Mesothelial cell of epicardium (in vitro differentiated cells): ENCODE measurements around the gene TMEM134. TPM values are rescaled to one million over a fixed set of nuclear protein-coding genes. Genes with fewer than 3 reads are reported as not detected.
"Not testable (repeated sequence)": the region's sequence is repeated elsewhere in the genome, so short reads cannot be mapped to it uniquely, and the experiment has no call there.

Source experiments
- DNase-seq, 2 experiments: peaks; one replicate each; pipeline ENCODE4 v3.0.0; 2021; ENCODE audit warnings: low spot score in 2 of 2; ENCODE audit not compliant: unreplicated experiment in 2 of 2
- H3K27ac Mint-ChIP-seq: 2 replicates; pipeline ENCODE4 v1.8.0; 2021; ENCODE audit warnings: mixed read lengths
- H3K27me3 Mint-ChIP-seq: 2 replicates; pipeline ENCODE4 v1.8.0; 2021; ENCODE audit warnings: low read depth, mixed read lengths
- H3K36me3 Mint-ChIP-seq: 2 replicates; pipeline ENCODE4 v1.8.0; 2021; ENCODE audit warnings: mixed read lengths
- H3K4me1 Mint-ChIP-seq: 2 replicates; pipeline ENCODE4 v1.8.0; 2021; ENCODE audit warnings: mixed read lengths
- H3K4me3 Mint-ChIP-seq: 2 replicates; pipeline ENCODE4 v1.8.0; 2021; ENCODE audit warnings: mild to moderate bottlenecking, moderate library complexity, mixed read lengths
- H3K9me3 Mint-ChIP-seq: 2 replicates; pipeline ENCODE4 v1.8.0; 2021; ENCODE audit warnings: mixed read lengths
- total RNA-seq: library from RNA; stranded (reverse); gene quantifications from 3 replicates; pipeline ENCODE4 v1.2.1, GENCODE V29; 2021
- TF ChIP-seq, protein P1 (sequence below): fragments of 200-600 bp; sonication (generic); IDR thresholded peaks from one replicate; pipeline ENCODE4 v1.5.0; 2021; ENCODE audit warnings: antibody characterized with exemption; ENCODE audit not compliant: unreplicated experiment

TMEM134 gene
- total RNA-seq, 1 donor from 2014 or later: 69.3 TPM

DNA sequence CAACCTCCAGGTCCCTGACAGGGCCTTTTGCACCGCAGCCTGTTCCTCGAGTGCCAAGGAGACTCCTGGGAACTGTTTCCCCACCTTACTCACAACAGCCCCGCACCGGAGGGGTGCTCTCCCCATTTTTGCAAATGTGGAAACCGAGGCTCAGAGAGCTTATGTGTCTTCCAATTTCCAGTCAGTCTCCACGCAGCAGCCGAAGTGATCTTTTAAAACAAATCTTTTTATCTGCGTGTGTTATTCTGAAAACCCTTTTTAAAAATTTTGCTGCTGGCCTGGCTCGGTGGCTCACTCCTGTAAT, 409 bp upstream of the TMEM134 start:
- H3K27me3 Mint-ChIP-seq: no peaks in the 10 kb centered on the region
- TF ChIP-seq, protein P1, sequence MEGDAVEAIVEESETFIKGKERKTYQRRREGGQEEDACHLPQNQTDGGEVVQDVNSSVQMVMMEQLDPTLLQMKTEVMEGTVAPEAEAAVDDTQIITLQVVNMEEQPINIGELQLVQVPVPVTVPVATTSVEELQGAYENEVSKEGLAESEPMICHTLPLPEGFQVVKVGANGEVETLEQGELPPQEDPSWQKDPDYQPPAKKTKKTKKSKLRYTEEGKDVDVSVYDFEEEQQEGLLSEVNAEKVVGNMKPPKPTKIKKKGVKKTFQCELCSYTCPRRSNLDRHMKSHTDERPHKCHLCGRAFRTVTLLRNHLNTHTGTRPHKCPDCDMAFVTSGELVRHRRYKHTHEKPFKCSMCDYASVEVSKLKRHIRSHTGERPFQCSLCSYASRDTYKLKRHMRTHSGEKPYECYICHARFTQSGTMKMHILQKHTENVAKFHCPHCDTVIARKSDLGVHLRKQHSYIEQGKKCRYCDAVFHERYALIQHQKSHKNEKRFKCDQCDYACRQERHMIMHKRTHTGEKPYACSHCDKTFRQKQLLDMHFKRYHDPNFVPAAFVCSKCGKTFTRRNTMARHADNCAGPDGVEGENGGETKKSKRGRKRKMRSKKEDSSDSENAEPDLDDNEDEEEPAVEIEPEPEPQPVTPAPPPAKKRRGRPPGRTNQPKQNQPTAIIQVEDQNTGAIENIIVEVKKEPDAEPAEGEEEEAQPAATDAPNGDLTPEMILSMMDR: no peak
- peak overlapping the region; percentile 87 for H3K4me3 Mint-ChIP-seq
- DNase-seq: no peak
- H3K27ac Mint-ChIP-seq: peak overlapping the region; percentile 89
- H3K36me3 Mint-ChIP-seq: no peaks in the 10 kb centered on the region
- H3K4me1 Mint-ChIP-seq: peaks cover 18% of the 10 kb centered on the region
- no peaks in the 10 kb centered on the region for H3K9me3 Mint-ChIP-seq

DNA sequence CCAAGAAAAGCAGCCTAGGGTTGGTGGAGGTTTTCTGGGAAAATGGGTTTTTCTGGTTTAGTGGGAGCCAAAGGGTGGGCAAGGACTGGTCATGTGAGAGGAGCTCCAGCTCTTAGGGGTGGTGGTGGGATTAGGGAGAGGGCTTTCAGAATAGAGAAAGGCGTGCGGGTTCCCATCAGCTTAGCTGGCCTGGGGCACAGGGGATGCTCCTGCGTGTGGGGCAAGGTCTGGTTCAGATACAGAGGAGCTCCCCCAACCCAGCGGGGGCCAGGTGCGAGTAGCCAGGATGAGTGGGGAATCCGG, 644 bp downstream of the TMEM134 start:
- H3K27me3 Mint-ChIP-seq: no peaks in the 10 kb centered on the region
- H3K4me1 Mint-ChIP-seq: peaks cover 23% of the 10 kb centered on the region
- H3K4me3 Mint-ChIP-seq: peak overlapping the region; percentile 87
- TF ChIP-seq, protein P1: no peak
- DNase-seq: no peak
- H3K36me3 Mint-ChIP-seq: no peaks in the 10 kb centered on the region
- H3K27ac Mint-ChIP-seq: peak overlapping the region; percentile 90
- H3K9me3 Mint-ChIP-seq: no peaks in the 10 kb centered on the region

DNA sequence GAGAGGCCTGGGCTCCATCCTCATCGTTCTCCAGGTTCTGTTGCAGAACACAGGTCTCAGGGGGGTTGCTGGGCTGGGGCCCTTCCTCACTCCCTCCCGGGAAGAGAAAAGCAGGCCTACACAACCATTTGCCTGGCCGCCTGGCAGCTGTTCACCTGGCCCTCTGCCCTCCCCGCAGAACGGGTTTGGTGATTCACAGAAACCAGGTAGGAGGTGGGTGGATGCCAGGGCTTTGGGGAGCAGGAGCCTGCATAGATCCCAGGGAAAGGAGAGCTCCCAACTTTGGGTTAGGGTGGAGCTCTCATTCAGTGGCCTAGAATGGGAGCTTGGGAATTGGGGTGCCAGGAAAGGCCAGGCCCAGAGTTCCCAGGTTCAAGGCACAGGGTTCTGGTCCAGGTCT, 995 bp downstream of the TMEM134 start:
- Mint-ChIP-seq H3K27ac (peak overlapping the region; percentile 90), H3K9me3 (no peaks in the 10 kb centered on the region), H3K36me3 (no peaks in the 10 kb centered on the region), H3K4me1 (peaks cover 23% of the 10 kb centered on the region), H3K27me3 (no peaks in the 10 kb centered on the region), H3K4me3 (peak overlapping the region; percentile 87)
- TF ChIP-seq, protein P1: no peak
- DNase-seq: no peak

DNA sequence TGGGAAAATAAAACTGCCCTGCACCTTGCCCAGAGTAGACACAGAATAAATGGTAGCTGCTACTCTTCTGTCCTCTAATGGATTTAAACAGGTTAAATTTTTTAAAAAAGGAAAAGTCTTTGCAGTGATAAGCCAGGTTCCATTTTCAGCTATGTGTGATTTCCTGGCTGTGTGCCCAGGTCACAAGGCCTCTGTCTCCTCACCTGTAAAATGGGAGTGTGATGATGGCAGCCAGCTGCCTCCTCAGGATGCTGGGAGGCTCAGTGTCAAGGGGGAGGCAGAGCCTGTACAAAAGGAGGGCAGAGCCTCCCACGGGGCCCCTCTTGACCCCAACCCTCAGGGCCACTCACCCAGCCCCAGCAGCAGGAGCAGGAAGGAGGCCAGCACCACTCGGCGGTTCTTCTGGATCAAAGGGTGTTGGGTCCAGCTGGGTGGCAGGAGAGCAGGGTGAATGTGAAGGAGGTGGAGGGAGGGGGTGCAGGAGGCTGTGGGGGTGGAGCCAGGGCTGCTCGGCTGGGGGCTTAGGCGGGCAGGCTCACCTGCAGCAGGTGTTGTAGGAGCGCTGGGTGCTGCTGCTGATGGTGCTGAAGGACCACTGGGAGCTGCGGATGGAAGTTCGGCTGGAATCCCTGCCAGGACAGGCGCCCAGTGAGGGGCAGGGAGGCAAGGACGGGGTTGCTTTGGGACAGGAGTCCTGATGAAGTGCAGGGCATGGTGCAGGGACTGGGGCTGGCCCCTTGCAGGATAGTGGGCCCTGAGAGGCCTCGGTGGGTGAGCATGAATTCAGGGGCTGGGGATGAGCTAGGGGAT, 1.9 kb downstream of the TMEM134 start:
- H3K9me3 Mint-ChIP-seq: no peaks in the 10 kb centered on the region
- TF ChIP-seq, protein P1: no peak
- H3K36me3 Mint-ChIP-seq: no peaks in the 10 kb centered on the region
- peak overlapping the region; percentile 90 for H3K27ac Mint-ChIP-seq
- H3K27me3 Mint-ChIP-seq: no peaks in the 10 kb centered on the region
- DNase-seq: no peak
- peaks cover 23% of the 10 kb centered on the region for H3K4me1 Mint-ChIP-seq
- H3K4me3 Mint-ChIP-seq: peak overlapping the region; percentile 87

DNA sequence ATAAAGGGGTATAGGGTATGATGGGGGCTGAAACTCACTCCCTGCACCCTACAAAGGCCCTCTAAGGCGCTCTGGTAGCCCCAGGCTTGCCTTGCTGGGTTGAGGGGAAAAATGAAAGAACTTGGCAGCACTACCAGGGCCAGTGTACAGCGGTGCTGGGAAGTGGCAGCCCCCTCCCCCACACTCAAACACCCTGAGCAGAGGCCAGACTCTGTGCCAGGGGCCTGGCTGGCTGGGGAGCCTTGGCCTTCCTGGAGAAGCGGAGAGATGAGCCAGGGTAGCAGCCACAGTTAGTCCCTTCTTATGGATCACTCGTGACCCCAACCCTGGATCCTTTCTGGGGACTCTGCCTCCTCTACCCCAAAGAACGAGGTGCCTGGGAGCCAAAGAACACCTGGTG, 2.7 kb downstream of the TMEM134 start:
- TF ChIP-seq, protein P1: no peak
- Mint-ChIP-seq H3K27me3 (no peaks in the 10 kb centered on the region), H3K9me3 (no peaks in the 10 kb centered on the region), H3K36me3 (no peaks in the 10 kb centered on the region), H3K4me3 (no peak overlapping the region), H3K27ac (peak overlapping the region; percentile 16), H3K4me1 (peaks cover 23% of the 10 kb centered on the region)
- DNase-seq: no peak

DNA sequence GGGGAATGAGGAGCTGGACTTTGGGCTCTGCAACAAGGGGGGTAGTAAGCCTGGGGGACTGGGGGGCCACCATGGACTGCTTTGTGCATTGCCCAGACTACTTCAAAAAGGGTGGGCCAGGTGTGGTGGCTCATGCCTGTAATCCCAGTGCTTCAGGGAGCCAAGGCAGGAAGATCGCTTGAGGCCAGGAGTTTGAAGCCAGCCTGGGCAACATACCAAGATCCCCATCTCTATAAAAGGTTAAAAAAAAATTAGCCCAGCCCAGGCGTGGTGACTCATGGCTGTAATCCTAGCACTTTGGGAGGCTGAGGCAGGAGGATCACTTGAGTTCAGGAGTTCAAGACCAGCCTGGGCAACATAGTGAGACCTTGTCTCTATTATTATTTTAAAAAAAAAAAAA, 3.5 kb downstream of the TMEM134 start:
- not testable (repeated sequence) for H3K36me3 Mint-ChIP-seq, H3K27me3 Mint-ChIP-seq, DNase-seq, H3K9me3 Mint-ChIP-seq
- H3K4me3 Mint-ChIP-seq: peak overlapping the region; percentile 78
- peak overlapping the region; percentile 95 for H3K27ac Mint-ChIP-seq
- H3K4me1 Mint-ChIP-seq: peaks cover 23% of the 10 kb centered on the region
